Sigmoid colon (tissue), 7 donors: Measurements from ENCODE around the gene SPNS1. TPM values are rescaled to one million over a fixed set of nuclear protein-coding genes. Genes with fewer than 3 reads are reported as not detected.
A peak's percentile ranks its signal among the peaks of the same experiment; 100 is the strongest.
"Not testable (repeated sequence)": the region's sequence is repeated elsewhere in the genome, so short reads cannot be mapped to it uniquely, and the experiment has no call there.

ENCODE experiments used
- DNase-seq: peaks from one replicate; pipeline ENCODE4 v3.0.0-alpha.2; 2019
- H3K27ac ChIP-seq, 4 donors: fragments of 200-600 bp; sonication (generic); one replicate each; pipeline ENCODE4 v1.5.1; 2016 to 2019; ENCODE audit warnings: mild to moderate bottlenecking in 1 of 4
- H3K27me3 ChIP-seq, 3 donors: fragments of 200-600 bp; sonication (generic); one replicate each; pipeline ENCODE4 v1.5.1; 2019; ENCODE audit warnings: mild to moderate bottlenecking in 1 of 3
- H3K36me3 ChIP-seq, 4 donors: fragments of 200-600 bp; sonication (generic); one replicate each; pipeline ENCODE4 v1.5.1; 2016 to 2019
- H3K4me1 ChIP-seq, 4 donors: fragments of 200-600 bp; sonication (generic); one replicate each; pipeline ENCODE4 v1.5.1; 2017 to 2019
- H3K4me3 ChIP-seq, 4 donors: fragments of 200-600 bp; sonication (generic); one replicate each; pipeline ENCODE4 v1.5.1; 2017 to 2019; ENCODE audit warnings: mild to moderate bottlenecking in 2 of 4, moderate library complexity in 1 of 4
- H3K9me3 ChIP-seq, 4 donors: fragments of 200-600 bp in 3 of 4; sonication (generic) in 3 of 4; one replicate each; pipeline versions ENCODE4 v1.5.1 to v1.6.1; 2013 to 2019
- EP300 ChIP-seq, 4 donors: sonication (generic); formaldehyde crosslinking; IDR thresholded peaks; one replicate each; pipeline ENCODE4 v1.6.1; 2017; ENCODE audit warnings: antibody characterized with exemption in 4 of 4
- POLR2A ChIP-seq, 2 donors: fragments of 450-650 bp; IDR thresholded peaks; one replicate each; pipeline ENCODE4 v1.6.1; 2016; ENCODE audit warnings: antibody characterized with exemption in 2 of 2, mild to moderate bottlenecking in 2 of 2, moderate library complexity in 2 of 2
- POLR2AphosphoS5 ChIP-seq, 4 donors: sonication (generic); formaldehyde crosslinking; IDR thresholded peaks; one replicate each; pipeline ENCODE4 v1.6.1; 2017; ENCODE audit warnings: antibody characterized with exemption in 4 of 4
- WGBS, 2 donors: extraction: QIAGEN DNeasy Blood & Tissue Kit; methylation state at CpG; one replicate each; pipeline ENCODE4 v1.1.7; 2013; 5-methylcytosine and 5-hydroxymethylcytosine counted together
- intact Hi-C: fragments of 100-400 bp; cut with DNase I; formaldehyde crosslinking; loops from one replicate; pipeline ENCODE4 v1.15.1; 2023
- polyA plus RNA-seq, 3 donors: library from polyadenylated mRNA; stranded (reverse); fragments of 200-250 nt; gene quantifications; one replicate each; pipeline ENCODE4 v1.2.3, GENCODE V29; 2013
- total RNA-seq, 4 donors: library from RNA; depleted of rRNA; stranded (reverse); fragments of >200 nt; gene quantifications; one replicate each; pipeline ENCODE4 v1.1.0, GENCODE V29; 2016
- TF ChIP-seq, protein P1 (sequence below), 4 experiments: fragments of 450-650 bp in 3 of 4; fragments of 200-600 bp in 1 of 4; IDR thresholded peaks; one replicate each; pipeline ENCODE4 v1.5.1; 2016 to 2019; ENCODE audit warnings: antibody characterized with exemption in 4 of 4, mild to moderate bottlenecking in 3 of 4, moderate library complexity in 2 of 4
- donor health status: healthy with polysubstance abuse.
- donor health status: Bipolar disorder and iron deficiency.
- donor health status: healthy.

The SPNS1 gene
- total and polyA plus RNA-seq, 7 donors = 6.6 to 40.2 (median 14.5) TPM

DNA sequence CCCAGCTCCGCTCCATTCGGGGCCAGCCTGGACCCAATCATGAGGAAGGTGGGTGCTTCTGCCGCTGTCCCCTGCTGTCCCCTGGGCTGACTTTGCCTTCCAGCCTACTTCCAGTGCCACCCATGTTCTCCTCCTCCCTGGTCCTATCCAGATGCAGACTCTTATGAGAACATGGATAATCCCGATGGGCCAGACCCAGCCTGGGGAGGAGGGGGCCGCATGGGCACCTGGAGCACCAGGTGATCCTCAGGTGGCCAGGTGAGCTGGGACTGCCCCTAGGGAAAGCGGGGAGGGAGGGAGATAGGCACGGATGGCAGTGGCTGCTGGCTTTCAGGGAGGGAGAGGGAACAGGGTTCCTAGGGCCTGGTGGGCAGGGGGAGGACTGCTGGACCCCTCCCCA is 35.9 kb upstream of the SPNS1 start:
- Histone ChIP-seq H3K4me1 (peaks cover 0 to 11% (median 3%) of the 10 kb centered on the region in 4 donors), H3K4me3 (no peak overlapping the region), H3K27ac (no peak overlapping the region), H3K36me3 (no peaks in the 10 kb centered on the region), H3K27me3 (no peaks in the 10 kb centered on the region), H3K9me3 (no peaks in the 10 kb centered on the region)
- no peak for DNase-seq
- no peak for TF ChIP-seq POLR2AphosphoS5 (IDR thresholded peaks at IDR 0.05)
- TF ChIP-seq POLR2A (IDR thresholded peaks at IDR 0.05) = no peak
- TF ChIP-seq, protein P1, sequence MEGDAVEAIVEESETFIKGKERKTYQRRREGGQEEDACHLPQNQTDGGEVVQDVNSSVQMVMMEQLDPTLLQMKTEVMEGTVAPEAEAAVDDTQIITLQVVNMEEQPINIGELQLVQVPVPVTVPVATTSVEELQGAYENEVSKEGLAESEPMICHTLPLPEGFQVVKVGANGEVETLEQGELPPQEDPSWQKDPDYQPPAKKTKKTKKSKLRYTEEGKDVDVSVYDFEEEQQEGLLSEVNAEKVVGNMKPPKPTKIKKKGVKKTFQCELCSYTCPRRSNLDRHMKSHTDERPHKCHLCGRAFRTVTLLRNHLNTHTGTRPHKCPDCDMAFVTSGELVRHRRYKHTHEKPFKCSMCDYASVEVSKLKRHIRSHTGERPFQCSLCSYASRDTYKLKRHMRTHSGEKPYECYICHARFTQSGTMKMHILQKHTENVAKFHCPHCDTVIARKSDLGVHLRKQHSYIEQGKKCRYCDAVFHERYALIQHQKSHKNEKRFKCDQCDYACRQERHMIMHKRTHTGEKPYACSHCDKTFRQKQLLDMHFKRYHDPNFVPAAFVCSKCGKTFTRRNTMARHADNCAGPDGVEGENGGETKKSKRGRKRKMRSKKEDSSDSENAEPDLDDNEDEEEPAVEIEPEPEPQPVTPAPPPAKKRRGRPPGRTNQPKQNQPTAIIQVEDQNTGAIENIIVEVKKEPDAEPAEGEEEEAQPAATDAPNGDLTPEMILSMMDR (IDR thresholded peaks at IDR 0.05) = no peak
- no peak for TF ChIP-seq EP300 (IDR thresholded peaks at IDR 0.05)
- WGBS, 2 donors = 84 to 92% methylated on average over 7 of the region's 7 CpGs
- intact Hi-C loops = no loop called here

DNA sequence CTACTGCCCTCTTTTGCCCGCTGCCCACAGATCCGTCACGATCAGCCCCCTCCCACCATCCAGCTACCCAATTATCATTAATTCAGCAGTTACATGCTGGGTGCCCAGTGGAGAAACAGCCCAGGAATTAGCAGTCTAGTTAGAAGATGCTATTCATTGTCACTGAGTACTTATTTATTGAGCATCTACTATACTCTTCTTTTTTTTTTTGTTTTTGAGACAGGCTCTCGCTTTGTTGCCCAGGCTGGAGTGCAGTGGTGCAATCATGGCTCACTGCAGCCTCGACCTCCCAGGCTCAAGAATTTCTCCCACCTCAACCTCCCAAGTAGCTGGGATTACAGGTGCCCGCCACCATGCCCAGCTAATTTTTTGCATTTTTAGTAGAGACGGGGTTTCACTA is 34.8 kb upstream of the SPNS1 start:
- DNase-seq, H3K9me3 ChIP-seq, H3K4me3 ChIP-seq, intact Hi-C loops, H3K27ac ChIP-seq, H3K27me3 ChIP-seq, H3K36me3 ChIP-seq: not testable (repeated sequence)
- WGBS, 2 donors = 91 to 92% methylated on average over 7 of the region's 7 CpGs
- peaks cover 0 to 11% (median 3%) of the 10 kb centered on the region in 4 donors for H3K4me1 ChIP-seq

DNA sequence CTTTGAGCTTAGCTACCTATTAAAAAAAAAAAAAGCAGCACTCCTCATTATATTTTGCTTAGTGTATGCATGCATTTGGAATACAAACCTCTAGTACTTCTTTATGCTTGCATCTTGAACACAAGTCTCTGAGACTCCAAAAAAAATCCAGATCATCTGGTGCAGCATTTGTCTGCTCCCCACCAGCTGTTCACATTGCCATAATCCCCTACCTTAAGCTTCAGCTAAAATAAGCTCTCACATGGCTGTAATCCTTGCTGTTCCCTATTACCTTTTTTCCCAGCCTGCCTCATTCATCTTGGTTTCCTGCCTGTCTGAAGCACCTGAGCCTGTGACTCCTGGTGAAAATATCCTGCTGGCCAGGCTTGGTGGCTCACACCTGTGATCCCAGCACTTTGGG is 31.3 kb upstream of the SPNS1 start:
- intact Hi-C loops = no loop called here
- Histone ChIP-seq H3K36me3 (no peaks in the 10 kb centered on the region), H3K4me1 (peaks cover 0 to 10% (median 7%) of the 10 kb centered on the region in 4 donors), H3K4me3 (no peak overlapping the region), H3K9me3 (no peaks in the 10 kb centered on the region), H3K27me3 (no peaks in the 10 kb centered on the region), H3K27ac (no peak overlapping the region)
- TF ChIP-seq EP300 (IDR thresholded peaks at IDR 0.05) (no peak), POLR2A (IDR thresholded peaks at IDR 0.05) (no peak), POLR2AphosphoS5 (IDR thresholded peaks at IDR 0.05) (no peak)
- TF ChIP-seq, protein P1 (IDR thresholded peaks at IDR 0.05) = no peak
- no peak for DNase-seq

DNA sequence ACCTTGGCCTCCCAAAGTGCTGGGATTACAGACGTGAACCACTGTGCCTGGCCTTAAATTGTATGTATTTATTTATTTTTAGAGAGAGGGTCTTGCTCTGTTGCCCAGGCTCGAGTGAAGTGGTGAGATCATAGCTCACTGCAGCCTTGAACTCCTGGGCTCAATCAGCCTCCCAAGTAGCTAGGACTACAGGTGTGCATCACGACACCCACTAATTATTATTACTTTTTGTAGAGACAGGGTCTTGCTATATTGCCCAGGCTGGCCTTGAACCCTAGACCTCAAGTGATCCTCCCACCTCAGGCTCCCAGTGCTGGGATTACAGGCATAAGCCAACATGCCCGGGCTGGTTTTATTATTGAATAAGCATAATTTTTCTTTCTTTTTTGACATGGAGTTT is 27.9 kb upstream of the SPNS1 start:
- intact Hi-C loops = loop anchor here (5.0 kb wide), 1 partner anchor 84 kb away; the partner anchor contains the start of gene SH2B1
- WGBS, 2 donors = 61 to 79% methylated on average over 4 of the region's 4 CpGs
- Histone ChIP-seq H3K36me3 (no peaks in the 10 kb centered on the region), H3K4me1 (peaks cover 0 to 19% (median 17%) of the 10 kb centered on the region in 4 donors), H3K27me3 (no peaks in the 10 kb centered on the region), H3K4me3 (no peak overlapping the region), H3K9me3 (no peaks in the 10 kb centered on the region), H3K27ac (no peak overlapping the region)
- TF ChIP-seq, protein P1 (IDR thresholded peaks at IDR 0.05) = no peak
- TF ChIP-seq EP300 (IDR thresholded peaks at IDR 0.05) (no peak), POLR2A (IDR thresholded peaks at IDR 0.05) (no peak), POLR2AphosphoS5 (IDR thresholded peaks at IDR 0.05) (no peak)
- DNase-seq = no peak

DNA sequence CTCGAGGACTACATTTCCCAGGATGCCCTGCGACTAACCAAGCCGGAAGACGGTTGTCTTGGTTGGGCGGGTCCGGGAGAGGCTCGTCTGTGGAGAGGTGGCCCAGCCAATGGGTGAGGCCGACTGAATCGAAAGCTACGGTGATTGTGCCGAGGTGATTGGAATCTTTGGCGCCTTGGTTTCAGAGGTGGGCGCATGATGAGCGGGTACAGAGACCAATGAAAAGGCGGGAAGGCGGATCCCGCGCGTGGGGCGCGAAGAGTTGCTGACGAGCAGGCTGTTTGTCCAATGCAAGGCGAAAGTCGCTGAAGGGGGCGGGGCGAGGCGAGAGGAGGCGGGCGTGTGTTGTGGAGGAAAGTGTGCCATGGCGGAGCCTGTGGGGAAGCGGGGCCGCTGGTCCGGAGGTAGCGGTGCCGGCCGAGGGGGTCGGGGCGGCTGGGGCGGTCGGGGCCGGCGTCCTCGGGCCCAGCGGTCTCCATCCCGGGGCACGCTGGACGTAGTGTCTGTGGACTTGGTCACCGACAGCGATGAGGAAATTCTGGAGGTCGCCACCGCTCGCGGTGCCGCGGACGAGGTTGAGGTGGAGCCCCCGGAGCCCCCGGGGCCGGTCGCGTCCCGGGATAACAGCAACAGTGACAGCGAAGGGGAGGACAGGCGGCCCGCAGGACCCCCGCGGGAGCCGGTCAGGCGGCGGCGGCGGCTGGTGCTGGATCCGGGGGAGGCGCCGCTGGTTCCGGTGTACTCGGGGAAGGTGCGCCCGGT is 23.7 kb upstream of the SPNS1 start, which contains the start of gene NFATC2IP:
Gene NFATC2IP, plus strand, starts transcription at position 290 of the 762 bp plus-strand sequence. Its CDS starts 75 bp downstream, at position 365.
- DNase-seq = peak; percentile 100
- TF ChIP-seq, protein P1 (IDR thresholded peaks at IDR 0.05) = no peak
- peak in 3 of 4 donors; percentile 15 to 61 (median 37) for TF ChIP-seq POLR2AphosphoS5 (IDR thresholded peaks at IDR 0.05)
- 1% methylated on average over 79 of the region's 79 CpGs for WGBS, 2 donors
- intact Hi-C loops = no loop called here
- no peaks in the 10 kb centered on the region for H3K27me3 ChIP-seq
- peaks cover 0 to 24% (median 19%) of the 10 kb centered on the region in 4 donors for H3K4me1 ChIP-seq
- H3K4me3 ChIP-seq = peak within 1 kb of the TSS; percentile 76 to 100 (median 94)
- H3K27ac ChIP-seq = peak within 1 kb of the TSS; percentile 81 to 92 (median 88)
- no peaks in the 10 kb centered on the region for H3K9me3 ChIP-seq
- H3K36me3 ChIP-seq = peaks cover 0 to 37% (median 15%) of the 10 kb centered on the region in 4 donors
